Ectodermal cell (in vitro differentiated cells): ENCODE data around the gene PHLDB3.

Experiments used
- H3K27ac ChIP-seq: 2 replicates; pipeline ENCODE4 v1.7.0; 2013; ENCODE audit warnings: mild to moderate bottlenecking, low read depth, low read length; ENCODE audit not compliant: insufficient read depth, poor library complexity, severe bottlenecking
- H3K27me3 ChIP-seq: 2 replicates; pipeline ENCODE4 v1.7.0; 2013; ENCODE audit warnings: mild to moderate bottlenecking, low read length; ENCODE audit not compliant: insufficient read depth, control insufficient read depth, poor library complexity, severe bottlenecking
- H3K36me3 ChIP-seq: one replicate; pipeline ENCODE4 v1.7.0; 2013; ENCODE audit warnings: low read length; ENCODE audit not compliant: control insufficient read depth, insufficient read depth
- H3K4me1 ChIP-seq: one replicate; pipeline ENCODE4 v1.7.0; 2013; ENCODE audit warnings: low read length; ENCODE audit not compliant: control insufficient read depth, insufficient read depth
- H3K4me3 ChIP-seq: 2 replicates; pipeline ENCODE4 v1.7.0; 2013; ENCODE audit warnings: low read depth, low read length, control low read depth; ENCODE audit not compliant: insufficient read depth
- H3K9me3 ChIP-seq: 2 replicates; pipeline ENCODE4 v1.7.0; 2013; ENCODE audit warnings: mild to moderate bottlenecking, low read length, moderate library complexity; ENCODE audit not compliant: control insufficient read depth
- WGBS, 2 experiments: methylation state at CpG; one replicate each; pipeline ENCODE4 v1.1.7; 2013; ENCODE audit warnings: missing lambda C conversion rate in 2 of 2; 5-methylcytosine and 5-hydroxymethylcytosine counted together

Gene PHLDB3

DNA sequence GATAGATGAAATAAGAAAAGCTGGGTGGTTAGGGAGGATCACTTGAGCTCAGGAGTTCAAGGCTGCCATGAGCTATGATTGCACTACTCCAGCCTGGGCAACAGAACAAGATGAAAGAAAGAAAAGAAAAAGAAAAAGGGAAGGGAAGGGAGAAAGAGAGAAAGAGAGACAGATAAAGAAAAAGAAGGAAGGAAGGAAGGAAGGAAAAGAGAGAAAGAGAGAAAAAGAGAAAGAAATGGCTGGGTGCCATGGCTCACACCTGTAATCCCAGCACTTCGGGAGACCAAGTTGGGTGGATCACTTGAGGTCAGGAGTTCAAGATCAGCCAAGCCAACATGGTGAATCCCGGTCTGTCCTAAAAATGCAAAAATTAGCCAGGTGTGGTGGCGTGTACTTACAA is 68.8 kb downstream of the PHLDB3 start:
- Histone ChIP-seq H3K36me3 (no peaks in the 10 kb centered on the region), H3K9me3 (no peaks in the 10 kb centered on the region), H3K4me3 (no peak overlapping the region), H3K27me3 (no peaks in the 10 kb centered on the region), H3K4me1 (no peaks in the 10 kb centered on the region), H3K27ac (no peak overlapping the region)
- 89 to 90% methylated on average over 3 of the region's 3 CpGs for WGBS, 2 experiments

DNA sequence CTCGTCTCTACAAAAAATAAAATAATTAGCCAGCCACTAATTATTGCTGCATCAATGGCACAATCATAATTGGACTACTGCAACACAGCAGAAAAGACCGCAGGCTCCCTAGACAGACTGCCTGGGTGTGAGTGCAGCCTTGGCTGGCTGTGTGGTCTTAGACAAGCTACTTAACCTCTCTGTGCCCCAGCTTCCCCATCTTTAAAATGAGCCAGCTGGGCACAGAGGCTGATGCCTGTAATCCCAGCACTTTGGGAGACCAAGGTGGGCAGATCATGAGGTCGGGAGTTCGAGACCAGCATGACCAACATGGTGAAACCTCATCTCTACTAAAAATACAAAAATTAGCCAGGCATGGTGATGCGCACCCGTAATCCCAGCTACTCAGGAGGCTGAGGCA is 70.9 kb downstream of the PHLDB3 start:
- no peak overlapping the region for H3K4me3 ChIP-seq
- H3K4me1 ChIP-seq, result no peaks in the 10 kb centered on the region
- H3K36me3 ChIP-seq, result no peaks in the 10 kb centered on the region
- H3K27me3 ChIP-seq, result no peaks in the 10 kb centered on the region
- H3K9me3 ChIP-seq, result no peaks in the 10 kb centered on the region
- WGBS, 2 experiments, result 93 to 96% methylated on average over 6 of the region's 6 CpGs
- no peak overlapping the region for H3K27ac ChIP-seq

DNA sequence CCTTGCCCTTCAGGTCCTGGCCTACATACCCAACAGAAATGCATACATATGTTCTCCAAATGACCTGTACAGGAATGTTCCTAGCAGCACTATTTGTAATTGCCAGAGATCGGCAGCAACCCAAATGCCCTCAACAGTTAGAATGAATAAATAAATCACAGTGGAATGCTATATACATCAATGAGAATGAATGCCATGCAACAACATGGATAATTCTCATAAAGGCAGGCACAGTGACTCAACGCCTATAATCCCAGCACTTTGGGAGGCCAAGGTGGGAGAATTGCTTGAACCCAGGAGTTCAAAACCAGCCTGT is 71.2 kb downstream of the PHLDB3 start:
- 85 to 86% methylated on average over 2 of the region's 2 CpGs for WGBS, 2 experiments
- no peaks in the 10 kb centered on the region for H3K4me1 ChIP-seq
- no peaks in the 10 kb centered on the region for H3K27me3 ChIP-seq
- H3K36me3 ChIP-seq, result no peaks in the 10 kb centered on the region
- no peak overlapping the region for H3K4me3 ChIP-seq
- no peak overlapping the region for H3K27ac ChIP-seq
- no peaks in the 10 kb centered on the region for H3K9me3 ChIP-seq

DNA sequence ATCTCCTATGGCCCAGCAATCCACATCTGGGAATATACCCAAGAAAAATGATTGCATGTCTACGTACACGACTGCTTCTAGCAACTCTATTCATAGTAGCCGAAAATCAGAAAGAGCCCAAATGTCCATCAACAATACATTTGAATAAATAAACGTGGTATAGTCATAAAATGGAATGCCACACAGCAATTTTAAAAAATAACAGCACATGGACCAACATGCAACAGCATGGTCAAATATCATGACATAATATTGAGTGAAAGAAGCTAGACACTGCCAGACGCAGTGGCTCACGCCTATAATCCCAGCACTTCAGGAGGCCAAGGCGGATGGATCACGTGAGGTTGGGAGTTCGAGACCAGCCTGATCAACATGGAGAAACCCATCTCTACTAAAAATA is 73.6 kb downstream of the PHLDB3 start:
- Histone ChIP-seq H3K27me3 (no peaks in the 10 kb centered on the region), H3K4me1 (no peaks in the 10 kb centered on the region), H3K4me3 (no peak overlapping the region), H3K9me3 (no peaks in the 10 kb centered on the region), H3K27ac (no peak overlapping the region), H3K36me3 (no peaks in the 10 kb centered on the region)
- WGBS, 2 experiments, result 92 to 94% methylated on average over 8 to 9 of the region's 9 CpGs

- Histone ChIP-seq H3K36me3 (no peaks in the 10 kb centered on the region), H3K4me3 (no peak overlapping the region), H3K9me3 (no peaks in the 10 kb centered on the region), H3K27ac (no peak overlapping the region), H3K27me3 (no peaks in the 10 kb centered on the region), H3K4me1 (no peaks in the 10 kb centered on the region)
- 76 to 78% methylated on average over 6 of the region's 6 CpGs for WGBS, 2 experiments
Measured at GRCh38 chr19:43430142-43430710, 74.3 kb downstream of the PHLDB3 start.

DNA sequence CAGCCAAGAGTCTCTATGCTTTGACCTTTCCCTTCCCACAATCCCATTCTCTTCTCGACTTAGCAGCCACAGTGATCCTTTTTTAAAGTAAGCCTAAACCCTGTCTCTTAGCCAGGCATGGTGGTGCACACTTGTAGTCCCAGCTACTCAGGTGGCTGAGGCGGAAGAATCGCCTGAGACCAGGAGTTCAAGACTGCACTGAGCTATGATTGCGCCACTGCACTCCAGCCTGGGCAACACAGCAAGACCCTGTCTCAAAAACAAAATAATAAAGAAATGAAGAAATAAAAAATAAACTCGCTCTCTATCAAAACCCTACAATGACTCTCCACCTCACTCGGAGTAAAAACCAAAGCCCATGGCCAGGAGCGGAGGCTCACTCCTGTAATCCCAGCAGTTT is 75.2 kb downstream of the PHLDB3 start:
- no peak overlapping the region for H3K27ac ChIP-seq
- no peaks in the 10 kb centered on the region for H3K27me3 ChIP-seq
- H3K4me1 ChIP-seq, result no peaks in the 10 kb centered on the region
- H3K4me3 ChIP-seq, result no peak overlapping the region
- H3K9me3 ChIP-seq, result no peaks in the 10 kb centered on the region
- WGBS, 2 experiments, result 87 to 91% methylated on average over 6 to 7 of the region's 7 CpGs
- no peaks in the 10 kb centered on the region for H3K36me3 ChIP-seq

DNA sequence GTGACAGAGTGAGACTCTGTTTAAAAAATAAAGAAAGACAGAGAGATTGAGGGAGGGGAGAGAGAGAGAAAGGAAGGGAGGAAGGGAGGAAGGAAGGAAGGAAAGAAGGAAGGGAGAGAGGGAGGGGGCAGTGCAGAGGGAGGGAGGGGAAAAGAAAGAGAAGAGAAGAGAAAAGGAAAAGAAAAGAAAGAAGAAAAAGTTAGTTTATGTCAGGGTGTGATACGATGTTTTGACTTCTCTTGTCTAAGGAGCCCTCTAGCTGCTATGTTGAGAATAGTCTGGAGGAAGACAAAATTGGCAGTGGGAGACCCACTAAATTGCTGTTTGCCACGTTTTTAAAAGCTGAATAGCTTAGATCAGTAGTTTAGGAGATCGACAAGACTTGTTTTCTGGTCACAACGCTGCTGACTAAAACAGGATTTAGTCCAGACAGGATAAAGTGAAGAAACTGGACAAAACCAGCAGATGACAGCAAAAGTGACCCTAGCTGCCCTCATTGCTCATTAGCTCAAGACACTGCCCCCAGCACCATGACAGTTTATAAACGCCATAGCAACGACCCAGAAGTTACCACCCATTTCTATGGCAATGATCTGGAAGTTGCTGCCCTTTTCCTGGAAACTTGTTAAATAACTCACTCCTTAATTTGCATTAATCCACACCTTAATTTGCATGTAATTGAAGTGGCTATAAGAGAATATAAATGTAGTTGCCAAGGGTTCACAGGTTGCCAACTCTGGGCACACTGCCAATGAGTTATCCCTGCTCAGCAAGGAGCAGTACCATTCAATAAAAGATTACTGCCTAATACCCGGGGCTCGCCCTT is 78.8 kb downstream of the PHLDB3 start:
- Histone ChIP-seq H3K4me1 (no peaks in the 10 kb centered on the region), H3K36me3 (no peaks in the 10 kb centered on the region), H3K9me3 (no peaks in the 10 kb centered on the region), H3K4me3 (no peak overlapping the region), H3K27ac (no peak overlapping the region), H3K27me3 (no peaks in the 10 kb centered on the region)
- WGBS, 2 experiments, result 43 to 44% methylated on average over 8 of the region's 8 CpGs
